Measurements from ENCODE around the gene FMN1.
"Not testable (repeated sequence)": the region's sequence is repeated elsewhere in the genome, so short reads cannot be mapped to it uniquely, and the experiment has no call there.

The FMN1 gene

DNA sequence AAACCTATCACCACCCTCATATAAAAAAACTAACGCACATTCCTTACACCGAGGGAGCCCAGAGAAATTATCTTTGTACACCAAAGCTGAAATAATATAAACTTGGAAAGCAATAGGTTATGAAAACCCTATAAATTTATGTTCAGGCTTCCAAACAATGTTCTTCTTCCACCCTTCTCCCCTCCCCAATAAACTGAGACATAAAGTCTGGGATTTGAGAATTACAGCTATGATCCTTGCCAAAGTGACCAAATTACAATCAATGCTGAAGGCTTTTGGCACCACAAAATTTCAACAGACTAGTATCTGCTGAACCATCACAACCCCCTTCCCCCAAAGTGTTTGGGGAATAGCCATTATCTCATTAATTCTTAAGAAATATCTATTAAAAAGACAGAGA lies 237.8 kb downstream of the FMN1 start:
- DNase-seq, result no peak

DNA sequence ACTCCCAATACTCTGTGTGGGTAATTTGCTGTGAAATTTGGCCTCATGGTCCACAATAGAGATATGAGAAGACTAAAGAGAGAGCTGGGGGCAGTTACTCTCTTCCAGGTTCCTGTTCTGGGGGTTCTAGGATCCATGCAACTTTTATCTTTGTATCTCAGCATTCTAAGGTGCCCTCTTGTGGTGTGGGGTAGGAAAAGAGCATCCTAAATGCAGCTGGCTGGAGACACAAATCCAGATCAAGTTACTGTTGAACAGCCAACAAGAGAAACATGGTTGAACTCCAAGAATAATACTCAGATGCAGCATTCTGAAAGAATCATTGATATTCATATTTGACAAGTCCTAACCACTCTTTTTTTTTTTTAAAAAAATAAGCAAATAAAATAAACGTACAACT lies 238.5 kb downstream of the FMN1 start:
- no peak for DNase-seq

DNA sequence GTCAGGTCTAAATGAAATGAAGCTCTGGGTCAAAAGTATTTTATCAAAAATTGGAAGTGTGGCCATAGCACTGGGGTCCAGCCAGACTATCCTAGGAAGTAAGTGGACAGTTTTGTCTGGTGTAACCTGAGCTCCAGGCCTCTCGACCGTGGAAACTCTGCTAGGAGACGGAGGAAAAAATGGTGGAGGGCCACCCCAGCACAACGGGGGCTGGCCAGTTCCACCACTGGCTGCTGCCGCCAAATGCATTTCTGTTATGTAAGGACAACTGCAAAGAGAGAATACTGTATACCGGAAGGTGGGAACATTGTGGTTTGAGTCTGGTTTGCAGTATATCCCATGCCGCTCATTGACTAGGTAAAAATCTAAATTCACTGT lies 241.0 kb downstream of the FMN1 start:
- DNase-seq, result no peak

DNA sequence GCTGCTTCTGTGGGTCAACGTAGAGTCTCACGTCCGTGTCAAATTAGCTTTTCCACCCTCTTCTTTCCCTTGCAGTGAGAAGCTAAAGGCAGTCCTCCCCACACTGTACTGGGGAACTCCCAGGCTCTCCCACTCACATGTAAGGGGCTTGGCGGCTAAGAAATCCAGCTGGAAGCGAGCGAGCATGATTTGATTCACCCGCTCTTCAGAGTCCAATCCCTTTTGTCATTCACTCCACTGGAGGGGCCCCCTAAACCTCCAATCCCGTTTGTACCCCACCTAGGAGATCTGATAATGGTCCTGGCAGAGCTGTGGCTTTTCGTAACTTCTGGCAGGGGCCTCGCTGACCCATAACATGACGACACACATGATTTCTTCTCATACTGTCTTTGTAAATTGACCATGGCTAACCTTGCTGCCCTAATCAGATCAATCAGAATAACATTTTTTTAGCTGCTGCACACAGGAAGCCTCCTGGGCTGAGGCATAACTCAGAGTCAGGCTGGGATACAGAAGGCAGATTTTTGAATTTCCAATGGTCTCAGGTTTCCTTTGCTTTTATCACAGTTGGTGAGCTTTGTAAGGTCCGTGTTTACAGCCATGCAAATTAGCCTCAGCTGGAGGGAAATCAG lies 241.5 kb downstream of the FMN1 start:
- no peak for DNase-seq

DNA sequence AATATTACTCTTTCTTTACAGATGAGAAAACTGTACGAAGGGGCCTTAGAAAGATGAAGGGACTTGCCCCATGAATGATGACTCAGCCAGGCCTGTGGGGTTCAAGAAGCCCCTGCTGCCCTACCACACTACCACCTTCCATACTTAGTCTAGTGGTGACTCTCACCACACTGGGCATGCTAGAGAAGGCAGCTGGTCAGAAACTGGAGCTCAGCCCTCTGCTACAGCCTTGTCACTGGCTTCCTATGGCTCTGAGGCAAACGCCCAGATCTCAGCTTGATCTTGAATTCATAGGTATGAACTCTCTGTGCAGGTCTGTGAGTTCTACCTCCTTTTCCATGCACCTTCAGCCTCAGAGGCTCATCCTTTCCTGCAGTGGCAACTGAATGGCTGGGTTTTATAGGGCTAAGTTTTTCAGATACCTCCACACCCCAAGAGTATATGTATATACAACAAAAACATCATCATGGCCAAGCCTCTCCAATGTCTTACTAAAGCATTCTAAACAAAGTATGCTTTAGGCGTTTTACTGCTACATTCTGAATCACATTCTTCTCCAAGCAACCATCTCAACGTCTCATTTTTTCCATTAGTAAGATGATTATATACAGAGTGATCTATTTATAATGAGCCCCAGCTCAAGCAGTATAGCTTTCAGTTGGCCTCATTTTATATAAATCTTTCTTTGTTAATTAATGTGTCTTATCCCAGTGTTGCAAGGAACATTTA lies 242.6 kb downstream of the FMN1 start:
- no peak for DNase-seq

DNA sequence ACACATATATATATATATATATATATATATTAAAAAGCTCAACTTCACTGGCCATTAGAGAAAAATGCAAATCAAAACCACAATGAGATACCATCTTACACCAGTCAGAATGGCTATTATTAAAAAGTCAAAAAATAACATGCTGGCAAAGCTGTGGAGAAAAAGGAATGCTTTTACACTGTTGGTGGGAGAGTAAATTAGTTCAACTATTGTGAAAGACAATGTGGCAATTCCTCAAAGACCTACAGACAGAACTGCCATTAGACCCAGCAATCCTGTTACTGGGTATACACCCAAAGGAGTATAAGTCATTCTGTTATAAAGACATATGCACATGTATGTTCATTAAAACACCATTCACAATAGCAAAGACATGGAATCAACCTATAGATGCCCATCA lies 244.5 kb downstream of the FMN1 start:
- not testable (repeated sequence) for DNase-seq

DNA sequence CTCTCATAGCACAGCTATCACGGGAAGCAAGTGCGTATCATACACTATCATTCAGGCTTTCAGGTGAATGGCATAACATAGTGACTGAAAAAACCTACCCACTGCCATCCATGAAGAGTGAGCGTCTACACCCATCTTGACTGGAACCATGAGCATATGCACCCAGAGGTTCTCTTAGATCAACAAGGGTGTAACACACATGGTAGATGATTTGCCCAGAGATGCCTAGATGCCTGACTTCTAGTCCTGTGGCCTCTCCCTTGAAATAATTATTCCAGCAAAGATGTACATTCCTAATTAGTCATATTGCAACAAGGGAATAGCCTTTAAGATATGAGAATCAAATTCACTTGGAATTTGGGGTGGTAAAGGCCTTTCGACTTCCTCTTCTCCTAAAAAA lies 248.3 kb downstream of the FMN1 start:
- no peak for DNase-seq

DNA sequence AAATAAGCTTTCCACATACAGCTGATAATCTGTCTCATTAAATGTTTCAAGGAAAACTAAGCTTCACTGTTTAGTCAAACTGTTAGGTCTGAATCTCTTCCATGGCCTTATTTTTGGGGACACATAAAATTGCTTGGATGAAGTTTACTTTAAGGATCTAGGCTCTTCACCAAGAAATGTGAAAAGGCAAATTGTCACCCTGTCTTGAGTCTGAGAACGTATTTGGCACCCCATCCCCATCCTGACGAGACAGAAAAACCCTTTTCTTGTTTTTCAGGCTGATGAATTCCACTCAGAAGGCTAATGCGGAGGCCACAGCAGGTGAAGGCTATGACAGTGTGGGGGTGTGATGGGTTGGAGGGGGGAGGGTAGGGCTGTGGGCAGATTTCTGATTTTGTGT lies 250.1 kb downstream of the FMN1 start:
- no peak for DNase-seq

DNA sequence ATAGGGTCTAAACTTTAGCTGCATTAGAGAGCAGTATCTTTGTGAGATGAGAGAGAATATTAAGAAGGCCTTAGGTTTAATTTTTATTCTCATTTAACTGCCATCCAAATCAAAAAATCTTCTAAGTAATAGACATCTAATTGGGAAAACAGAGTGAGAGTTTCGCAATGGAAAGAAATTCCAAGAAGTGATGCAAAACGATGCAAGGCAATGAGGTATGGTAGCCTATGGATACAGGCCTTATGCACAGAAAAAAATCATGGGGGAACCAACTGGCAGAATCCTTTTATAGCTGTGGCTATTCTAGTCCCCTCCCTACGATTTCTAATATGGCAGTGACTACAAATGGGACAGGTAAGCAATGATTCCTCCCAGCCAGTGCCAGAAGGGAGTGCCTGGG lies 250.8 kb downstream of the FMN1 start:
- DNase-seq, result no peak

DNA sequence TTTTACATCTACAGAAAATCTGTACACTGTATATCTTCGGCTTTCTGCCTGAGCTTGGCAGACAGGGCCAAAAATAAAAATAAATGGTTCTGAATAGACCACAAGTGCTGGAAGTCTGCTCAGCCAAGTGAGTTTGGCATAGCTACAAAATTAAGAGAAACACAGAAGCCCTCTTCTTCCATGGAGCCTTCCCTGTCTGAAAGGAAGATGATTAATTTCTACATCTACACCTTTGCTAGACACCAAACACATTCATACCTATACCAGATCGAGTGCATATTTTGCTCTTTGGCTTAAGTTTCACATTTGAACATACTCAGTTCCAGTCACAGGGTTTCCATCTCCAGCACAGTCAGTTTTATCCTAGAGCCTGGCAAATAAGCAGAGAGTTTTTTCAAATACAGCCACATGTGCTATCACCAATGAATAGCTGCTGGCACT lies 252.1 kb downstream of the FMN1 start:
- DNase-seq, result no peak

DNA sequence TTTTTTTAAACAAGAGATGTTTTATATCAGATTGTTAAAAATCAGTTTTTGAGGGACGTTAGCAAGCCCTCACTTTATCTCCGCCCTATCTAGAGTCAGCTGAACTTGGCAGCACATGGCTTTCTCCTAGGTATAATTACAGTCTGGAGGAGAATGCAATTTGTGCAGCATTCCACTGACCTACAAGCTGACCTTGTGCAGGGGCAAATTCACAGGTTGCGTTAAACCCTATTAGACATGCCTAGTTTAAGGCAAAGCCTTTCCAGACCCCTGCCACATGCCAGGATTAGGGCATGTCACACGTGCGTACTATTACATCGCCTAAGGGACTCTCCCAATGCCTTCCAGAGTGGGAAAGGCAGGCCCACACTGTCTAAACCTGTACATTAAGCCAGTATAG lies 252.7 kb downstream of the FMN1 start:
- no peak for DNase-seq

DNA sequence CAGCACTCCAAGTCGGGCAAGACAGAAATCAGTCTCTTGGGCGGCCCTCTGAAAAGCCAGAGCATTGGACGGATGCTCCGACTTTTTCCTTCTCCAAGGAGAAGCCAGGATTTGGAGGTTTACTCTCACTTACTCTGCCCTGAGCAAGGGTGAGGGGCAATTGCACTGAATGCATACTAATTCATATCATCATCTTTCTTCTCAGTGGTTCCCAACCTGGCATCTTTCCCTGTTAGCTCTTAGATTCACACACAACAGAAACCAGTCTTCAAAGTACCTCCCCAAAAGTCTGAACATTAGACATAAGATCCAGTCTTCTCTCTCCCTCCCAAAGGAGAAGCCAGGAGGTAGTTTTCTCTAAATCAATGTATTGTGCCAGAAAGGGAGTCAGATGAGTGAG lies 257.5 kb downstream of the FMN1 start:
- no peak for DNase-seq

DNA sequence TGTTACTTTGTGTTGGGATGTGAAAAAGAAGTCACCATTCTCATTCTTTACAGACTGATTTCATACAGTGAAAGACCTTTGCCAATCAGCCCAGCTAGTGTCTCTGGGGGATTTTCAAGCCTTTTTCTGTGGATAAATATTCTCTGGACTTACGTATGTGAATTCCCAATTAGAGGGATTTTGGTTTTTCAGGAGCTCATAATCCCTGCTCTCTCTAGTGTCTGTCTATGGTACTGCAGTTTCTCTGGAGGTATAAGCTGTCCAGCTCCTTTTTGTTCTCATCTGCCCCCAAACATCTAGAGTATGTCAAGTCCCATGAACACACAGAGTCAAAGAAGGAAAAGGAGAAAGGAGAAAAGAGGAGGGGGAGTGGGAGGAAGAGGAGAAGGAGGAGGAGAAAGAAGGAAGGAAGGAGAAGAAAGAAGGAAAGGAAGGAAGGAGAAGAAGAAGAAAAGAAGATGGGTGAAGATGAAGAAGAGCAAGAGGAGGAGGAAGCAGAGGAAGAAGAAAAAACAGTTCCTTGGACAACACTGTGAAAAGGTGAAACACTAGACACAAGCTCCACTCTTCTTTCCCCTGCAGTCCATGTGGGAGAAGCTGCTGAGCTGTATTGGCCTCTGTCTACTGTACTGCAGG lies 258.1 kb downstream of the FMN1 start:
- DNase-seq, result no peak

DNA sequence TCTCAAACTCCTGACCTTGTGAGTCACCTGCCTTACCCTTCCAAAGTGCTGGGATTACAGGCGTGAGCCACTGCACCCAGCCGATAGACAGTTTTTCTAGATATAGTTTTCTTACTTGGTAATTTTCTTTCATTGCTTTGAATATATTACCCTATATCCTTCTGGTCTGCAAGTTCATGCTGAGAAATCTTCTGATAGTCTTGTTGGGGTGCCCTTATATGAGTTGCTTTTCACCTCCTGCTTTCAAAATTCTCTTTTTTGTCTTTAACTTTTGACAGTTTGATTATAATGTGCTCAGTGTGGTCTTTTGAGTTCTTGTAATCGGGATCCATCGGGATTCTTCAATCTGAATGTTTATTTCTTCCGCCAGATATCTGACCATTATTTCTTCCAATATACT lies 259.4 kb downstream of the FMN1 start:
- no peak for DNase-seq

DNA sequence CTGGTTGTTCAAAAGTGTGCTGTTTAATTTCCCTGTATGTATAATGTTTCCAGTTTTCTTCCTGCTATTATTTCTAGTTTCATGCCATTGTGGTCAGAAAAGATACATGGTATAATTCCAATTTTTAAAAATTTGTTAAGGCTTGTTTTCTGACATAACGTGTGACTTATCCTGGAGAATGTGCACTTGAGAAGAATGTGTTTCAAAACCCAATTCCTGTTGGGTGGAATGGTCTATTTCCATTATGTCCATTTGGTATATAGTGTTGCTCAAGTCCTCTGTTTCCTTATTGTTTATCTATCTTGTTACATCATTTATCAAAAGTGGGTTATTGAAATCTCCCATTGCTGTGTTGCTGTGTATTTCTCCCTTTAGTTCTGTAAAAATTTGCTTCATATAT lies 261.3 kb downstream of the FMN1 start:
- DNase-seq, result no peak

DNA sequence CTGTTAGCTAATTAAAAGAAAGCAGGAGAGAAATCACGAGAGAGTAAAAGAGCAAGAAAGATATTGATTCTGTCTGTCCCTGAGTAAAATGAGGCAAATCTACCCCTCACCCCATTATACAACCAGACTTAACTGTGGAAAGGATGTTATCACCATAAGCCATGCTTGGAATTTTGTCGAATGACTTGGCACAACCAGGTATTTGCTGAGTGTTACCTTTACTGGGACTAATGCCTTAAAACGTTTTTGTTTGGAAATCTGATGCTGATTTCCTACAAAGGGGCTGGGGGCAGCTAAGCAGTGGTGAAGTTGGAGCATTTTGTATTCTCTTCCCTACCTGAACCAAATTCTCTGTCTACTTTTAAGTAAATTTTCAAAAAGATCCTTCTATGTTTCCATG lies 265.6 kb downstream of the FMN1 start:
- no peak for DNase-seq

DNA sequence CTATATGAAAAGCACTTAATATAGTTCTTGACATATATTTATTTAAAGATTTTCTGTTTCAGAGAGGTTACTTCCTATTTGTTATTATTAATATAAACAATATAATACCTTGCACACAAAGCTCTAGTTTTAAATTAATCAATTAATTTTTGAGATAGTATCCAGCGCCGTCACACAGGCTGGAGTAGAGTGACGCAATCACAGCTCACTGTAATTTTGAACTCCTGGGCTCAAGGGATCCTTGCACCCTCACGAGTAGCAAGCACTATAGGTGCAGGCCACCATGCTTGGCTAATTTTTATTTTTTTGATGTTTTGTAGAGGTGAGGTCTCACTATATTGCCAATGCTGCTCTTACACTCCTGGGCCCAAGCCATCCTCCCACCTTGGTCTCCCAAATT lies 267.4 kb downstream of the FMN1 start:
- DNase-seq, result no peak

DNA sequence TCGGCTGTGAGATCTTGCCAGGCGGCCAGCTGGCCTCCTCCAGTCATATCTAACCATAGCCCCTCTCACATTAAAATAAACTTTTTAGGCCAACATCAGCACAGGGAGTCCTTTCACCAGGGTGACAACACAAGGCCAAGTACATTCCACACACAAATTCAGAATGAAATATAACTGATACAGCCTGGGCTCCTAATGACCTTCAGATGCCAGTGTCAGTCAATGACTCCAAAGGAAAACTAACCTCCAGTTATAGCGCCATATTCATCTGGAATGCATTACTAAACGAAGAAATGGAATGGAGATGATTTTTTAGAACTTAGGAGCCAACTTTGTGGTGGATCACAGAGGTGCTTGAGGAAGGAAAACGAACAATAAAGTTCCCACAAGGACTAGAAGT lies 271.3 kb downstream of the FMN1 start:
- DNase-seq, result no peak

DNA sequence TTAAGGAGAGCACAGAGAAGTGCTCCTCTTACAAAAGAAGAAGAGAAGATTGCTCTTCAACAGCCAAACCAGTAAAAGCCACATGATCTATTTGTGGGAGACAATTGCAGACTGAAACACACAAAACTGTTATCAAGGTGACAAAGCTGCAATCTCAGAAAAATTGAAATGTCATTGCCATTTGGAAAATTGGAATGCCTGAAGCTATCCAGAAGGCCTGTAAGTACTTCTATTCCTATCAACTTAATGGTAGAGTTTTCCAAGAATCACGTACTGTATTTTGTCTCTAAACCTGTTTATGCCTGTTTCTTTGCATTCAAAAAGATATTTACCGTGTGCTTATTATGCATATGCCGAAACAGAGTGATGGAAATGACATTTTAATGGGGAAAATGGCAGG lies 272.0 kb downstream of the FMN1 start:
- DNase-seq, result no peak

DNA sequence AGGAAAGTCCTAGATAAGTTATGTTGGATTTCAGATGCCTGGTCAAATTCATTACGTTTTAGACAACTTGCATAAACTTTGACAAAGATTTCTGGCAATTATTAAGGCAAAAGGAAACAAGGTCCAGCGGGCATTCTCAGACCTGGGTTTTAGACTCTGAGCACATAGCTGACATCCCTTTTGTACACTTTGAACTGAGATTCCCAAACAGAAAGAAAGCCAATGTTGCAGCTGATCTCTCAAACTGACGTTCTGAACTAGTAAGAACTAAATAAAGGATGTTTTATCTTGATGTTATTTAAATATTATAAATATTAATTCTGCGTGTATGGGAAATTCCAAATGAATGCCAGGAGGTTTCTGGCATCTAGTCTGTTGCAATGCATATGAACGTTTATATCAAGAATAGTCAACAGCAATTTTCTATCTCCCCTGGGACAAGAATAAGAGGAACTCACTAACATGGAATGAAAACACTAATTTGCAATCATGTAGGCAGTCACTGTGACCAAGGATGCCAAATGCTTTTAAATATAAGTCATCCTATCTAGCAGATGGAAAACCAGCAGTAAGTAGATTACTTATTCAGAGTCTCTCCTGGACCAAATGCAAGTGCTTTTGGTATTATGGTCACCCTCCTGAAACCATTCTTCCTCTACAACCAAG lies 274.6 kb downstream of the FMN1 start:
- no peak for DNase-seq

DNA sequence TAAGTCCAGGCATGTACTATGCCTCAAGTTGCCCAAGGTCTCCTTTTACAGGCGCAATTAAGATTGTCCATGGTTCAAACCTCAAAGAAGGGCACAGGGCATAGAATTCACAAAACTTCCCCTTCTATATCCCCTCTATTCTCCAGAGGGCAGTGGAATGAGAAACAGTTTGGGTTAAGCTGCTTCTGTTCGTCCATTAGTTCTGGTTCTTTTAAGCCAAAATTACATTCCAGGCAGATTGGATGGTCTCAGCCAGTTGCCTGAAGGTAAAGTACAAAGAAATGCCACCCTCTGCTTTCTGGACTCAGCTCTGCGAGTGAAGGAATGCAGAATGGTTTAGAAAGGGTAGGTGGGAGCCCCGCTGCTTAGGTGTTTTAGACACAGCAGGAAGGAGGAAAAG lies 276.0 kb downstream of the FMN1 start:
- DNase-seq, result no peak

DNA sequence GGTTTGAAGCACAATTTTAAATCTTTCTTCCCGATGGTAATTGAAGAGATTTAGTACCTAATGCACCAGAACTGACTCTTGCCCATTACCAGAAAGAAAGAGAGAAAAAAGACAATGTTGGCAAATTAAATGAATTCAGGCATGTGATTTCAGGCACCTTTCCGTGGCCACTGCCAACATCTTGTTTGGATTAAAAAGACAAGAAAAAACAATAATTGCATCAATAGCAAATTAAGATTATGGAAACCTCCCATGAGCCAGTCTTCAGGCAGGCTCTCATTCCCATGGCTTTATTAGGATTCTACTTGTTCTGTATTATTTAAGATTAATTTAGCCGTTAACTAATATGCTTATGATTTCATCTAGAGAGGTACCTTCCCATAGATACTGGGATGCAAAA lies 283.7 kb downstream of the FMN1 start:
- DNase-seq, result no peak

DNA sequence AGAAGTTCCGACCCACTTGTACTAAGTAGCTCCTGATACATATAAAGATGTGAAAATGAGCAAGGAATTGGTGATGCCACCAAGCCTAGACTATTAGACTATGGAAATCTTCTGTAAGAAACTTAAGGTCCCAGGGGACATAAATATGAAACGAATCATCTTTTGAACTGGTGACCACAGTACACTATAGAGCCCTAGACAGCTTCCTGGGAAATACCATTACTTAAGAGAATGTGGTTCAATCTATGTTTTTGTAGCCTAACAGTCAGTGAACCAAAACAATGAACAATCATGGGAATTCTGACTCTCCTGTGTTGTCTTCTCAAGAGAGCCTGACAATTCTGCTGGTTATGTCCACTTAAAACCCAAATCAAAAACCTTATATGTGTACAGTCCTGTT lies 285.1 kb downstream of the FMN1 start:
- no peak for DNase-seq

DNA sequence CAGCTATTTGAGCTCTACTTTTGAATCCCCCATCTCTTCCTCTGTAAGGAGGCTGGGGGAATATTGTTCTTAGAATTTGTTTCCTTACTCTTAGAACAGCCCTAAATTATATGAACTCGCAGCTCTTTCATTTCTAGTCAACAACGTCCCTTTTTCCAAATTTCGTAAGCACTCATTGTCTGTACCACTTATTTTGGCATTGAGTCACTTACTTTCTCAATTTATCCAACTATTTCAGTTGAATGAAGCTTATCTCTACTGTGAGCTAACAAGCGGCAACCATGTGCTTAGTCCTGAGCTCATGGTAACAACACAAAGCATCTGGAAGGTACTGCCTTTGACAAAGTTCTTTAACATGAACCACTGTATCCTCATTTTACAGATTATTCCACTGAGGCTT lies 285.6 kb downstream of the FMN1 start:
- no peak for DNase-seq

Data from stimulated activated CD8-positive, alpha-beta memory T cell treated with anti-CD3 and anti-CD28 coated beads, Interleukin-4, amount 100 ng/mL, for 48 hours (primary cell).